ENCODE data around the gene IDH1.
"Not testable (repeated sequence)": the region's sequence is repeated elsewhere in the genome, so short reads cannot be mapped to it uniquely, and the experiment has no call there.

IDH1 gene

GRCh38 chr2:208221873-208222272 is 33.0 kb downstream of the IDH1 start:
- not testable (repeated sequence) for DNase-seq (ENCODE audit: low spot score)

GRCh38 chr2:208210688-208211451 is 44.0 kb downstream of the IDH1 start:
- DNase-seq (ENCODE audit: low spot score): no peak

DNA sequence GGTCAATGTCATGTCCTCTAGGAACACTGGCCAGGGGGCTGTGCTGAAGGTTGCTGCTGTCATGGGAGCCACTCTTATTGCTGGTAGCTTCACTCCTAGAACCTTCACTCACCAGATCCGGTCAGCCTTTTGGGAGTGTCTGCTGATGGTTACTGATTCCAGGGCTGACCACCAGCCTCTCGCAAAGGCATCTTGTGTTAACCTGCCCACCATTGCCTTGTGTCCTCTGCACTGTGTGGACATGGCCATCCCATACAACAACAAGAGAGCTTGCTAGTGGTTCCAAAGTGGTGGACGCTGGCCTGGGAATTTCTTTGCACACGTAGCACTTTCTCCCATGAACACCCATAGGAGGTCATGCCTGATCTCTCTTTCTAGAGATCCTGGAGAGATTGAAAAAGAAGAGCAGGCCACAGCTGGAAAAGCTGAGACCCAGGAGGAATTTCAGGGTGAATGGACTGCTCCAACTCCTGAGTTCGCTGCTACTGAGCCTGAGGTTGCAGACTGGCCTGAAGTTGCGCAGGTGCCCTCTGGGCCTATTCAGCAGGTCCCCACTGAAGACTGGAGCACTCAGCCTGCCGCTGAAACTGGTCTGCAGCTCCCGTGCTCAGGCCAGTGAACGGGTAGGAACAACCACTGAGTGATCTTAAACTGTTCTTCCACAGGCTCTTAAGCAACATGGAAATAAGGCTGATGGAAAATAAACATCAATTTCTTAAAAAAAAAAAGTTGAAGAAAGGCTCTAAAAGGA is 46.4 kb downstream of the IDH1 start:
- no peak for DNase-seq (ENCODE audit: low spot score)

GRCh38 chr2:208207769-208208168 is 47.1 kb downstream of the IDH1 start:
- DNase-seq (ENCODE audit: low spot score): no peak

DNA sequence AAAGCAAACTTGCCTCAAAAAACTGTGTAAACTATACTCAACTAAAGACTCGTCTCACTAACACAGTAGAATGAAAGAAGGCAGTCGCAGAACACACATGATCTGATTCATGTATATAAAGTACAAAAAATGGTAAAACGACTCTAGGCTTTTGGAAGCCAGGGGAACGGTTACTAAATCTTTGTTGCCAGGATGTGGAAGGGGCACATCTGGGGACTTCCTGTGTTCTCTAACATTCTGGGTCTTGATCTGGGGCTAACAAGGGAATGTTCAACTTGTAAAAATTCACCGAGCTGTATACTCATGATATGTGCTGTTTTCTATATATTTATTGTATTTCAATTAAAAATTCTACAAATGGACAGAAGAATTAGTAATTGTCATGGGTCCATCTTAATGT is 50.7 kb downstream of the IDH1 start:
- DNase-seq (ENCODE audit: low spot score): no peak

GRCh38 chr2:208195531-208195930 is 59.3 kb downstream of the IDH1 start:
- DNase-seq (ENCODE audit: low spot score): no peak

- no peak for DNase-seq (ENCODE audit: low spot score)
Observed at GRCh38 chr2:208192611-208193236, 62.1 kb downstream of the IDH1 start.

- DNase-seq (ENCODE audit: low spot score): no peak
Observed at GRCh38 chr2:208189810-208190503, 64.9 kb downstream of the IDH1 start, which contains the start of gene C2orf80. TSS of gene C2orf80 (minus strand) at chr2:208190030. CDS start at chr2:208186986, 3,044 bp downstream.

DNA sequence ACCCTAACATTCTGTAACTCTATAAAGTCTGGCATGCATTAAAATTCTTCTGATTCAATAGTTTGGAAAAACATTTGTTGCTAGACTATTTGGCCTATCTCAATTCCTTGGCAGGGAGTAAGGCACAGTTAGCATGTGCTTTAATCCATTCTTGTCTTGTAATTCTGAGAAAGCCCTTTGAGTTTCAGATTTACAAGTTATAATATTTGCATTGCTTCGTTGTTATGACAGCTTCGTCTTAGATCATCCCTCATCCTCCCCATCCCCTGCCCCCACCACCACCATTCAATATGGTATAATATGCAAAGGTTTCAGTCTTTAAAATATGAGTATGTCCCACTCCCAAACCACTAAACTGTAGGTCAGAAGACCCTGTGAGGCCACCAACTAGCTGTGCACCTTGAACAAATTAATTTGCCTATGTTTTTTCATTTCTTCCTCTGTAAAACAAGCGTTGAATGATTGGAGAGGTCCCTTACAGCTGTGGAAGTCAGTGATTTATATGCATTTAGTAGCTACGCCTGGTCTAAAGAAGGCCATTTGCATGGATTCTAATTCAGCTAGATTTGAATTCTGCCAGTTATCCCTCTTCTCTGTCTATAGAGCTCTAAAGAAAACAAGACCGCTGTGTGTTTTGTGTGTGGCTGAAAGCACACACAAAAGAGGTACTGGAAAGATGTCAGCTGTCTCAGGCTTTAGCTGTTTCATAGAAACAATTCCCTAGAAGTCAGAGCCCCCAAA is 65.6 kb downstream of the IDH1 start:
- no peak for DNase-seq (ENCODE audit: low spot score)

DNA sequence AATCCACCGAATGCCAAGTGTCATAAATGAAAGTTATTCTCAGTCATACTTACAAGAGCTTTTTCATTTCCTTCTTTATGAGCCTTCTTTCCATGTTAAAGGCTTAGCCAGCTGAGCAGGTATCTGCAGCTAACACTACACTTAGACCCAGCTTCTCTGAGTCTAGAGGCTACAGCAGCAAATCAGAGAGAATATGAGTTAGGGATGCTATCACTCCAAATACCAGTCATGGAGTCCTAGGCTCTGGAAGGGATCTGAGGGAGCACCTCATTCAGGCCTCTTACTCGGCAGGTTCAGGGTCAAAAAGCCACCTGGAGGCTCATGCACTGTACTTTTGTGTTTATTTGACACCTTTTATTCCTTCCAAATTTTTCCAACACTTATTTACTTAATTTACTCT is 68.0 kb downstream of the IDH1 start:
- DNase-seq (ENCODE audit: low spot score): no peak

GRCh38 chr2:208186465-208186864 is 68.4 kb downstream of the IDH1 start:
- no peak for DNase-seq (ENCODE audit: low spot score)

Measured in kidney capillary endothelial cell (primary cell).